MM.1S (cell line): ENCODE data around the gene DCPS.
"Not testable (repeated sequence)": the region's sequence is repeated elsewhere in the genome, so short reads cannot be mapped to it uniquely, and the experiment has no call there.

Experiments used
- EZH2 ChIP-seq: fragments of 300-600 bp; sonication (generic); optimal IDR thresholded peaks from 2 replicates; pipeline ENCODE3; 2017; ENCODE audit warnings: low read depth, mild to moderate bottlenecking, antibody characterized with exemption, low read length, mixed read lengths
- EZH2phosphoT487 ChIP-seq: fragments of 300-600 bp; sonication (generic); IDR thresholded peaks from 2 replicates; pipeline ENCODE4 v1.6.1; 2018; ENCODE audit warnings: antibody characterized with exemption, low read length
- TF ChIP-seq, protein P1 (sequence below): fragments of 300-600 bp; sonication (generic); IDR thresholded peaks from 2 replicates; pipeline ENCODE4 v1.5.1; 2016; ENCODE audit warnings: antibody characterized with exemption, low read length, mixed read lengths

DNA sequence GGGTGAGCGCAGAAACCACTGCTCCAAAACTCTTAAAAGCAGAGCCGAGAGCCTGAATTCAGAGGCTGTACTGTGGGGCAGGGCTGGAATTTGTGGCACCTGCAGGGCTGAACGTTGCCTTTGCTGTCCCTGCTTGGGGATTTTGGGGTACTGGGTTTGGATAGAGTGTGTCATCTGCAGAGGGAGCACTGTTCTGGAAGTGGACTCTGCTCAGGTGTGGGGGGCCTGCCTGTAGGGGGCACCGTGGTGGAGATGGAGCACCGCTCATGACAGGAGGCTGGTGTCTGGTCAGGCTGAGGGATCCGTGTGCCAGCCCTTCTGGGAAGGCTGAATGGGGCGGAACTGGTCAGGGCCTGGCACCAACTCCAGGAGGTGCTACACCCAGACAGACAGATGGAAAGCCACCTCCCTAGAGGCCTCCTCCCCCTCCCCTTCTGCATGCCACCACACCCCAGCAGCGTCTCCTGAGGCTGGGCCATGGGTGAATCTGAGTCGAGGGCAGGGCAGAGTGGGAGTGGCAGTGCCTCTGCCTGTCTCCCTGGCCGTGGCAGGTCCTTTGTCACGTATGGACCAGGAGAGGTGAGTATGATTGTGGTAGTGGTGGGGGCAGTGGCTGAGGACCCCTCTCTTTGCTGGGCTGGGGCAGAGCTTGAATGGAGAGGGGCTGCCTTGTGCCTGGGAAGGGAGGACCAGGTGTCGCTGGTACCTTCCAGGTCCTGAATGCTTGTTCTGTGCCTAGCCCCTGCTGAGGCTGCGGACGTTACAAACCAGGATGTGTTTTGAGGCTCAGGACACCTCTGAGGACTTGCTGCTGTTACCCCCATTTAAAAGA lies 63.2 kb downstream of the DCPS start:
- TF ChIP-seq EZH2, EZH2phosphoT487: not testable (repeated sequence)
- TF ChIP-seq, protein P1, sequence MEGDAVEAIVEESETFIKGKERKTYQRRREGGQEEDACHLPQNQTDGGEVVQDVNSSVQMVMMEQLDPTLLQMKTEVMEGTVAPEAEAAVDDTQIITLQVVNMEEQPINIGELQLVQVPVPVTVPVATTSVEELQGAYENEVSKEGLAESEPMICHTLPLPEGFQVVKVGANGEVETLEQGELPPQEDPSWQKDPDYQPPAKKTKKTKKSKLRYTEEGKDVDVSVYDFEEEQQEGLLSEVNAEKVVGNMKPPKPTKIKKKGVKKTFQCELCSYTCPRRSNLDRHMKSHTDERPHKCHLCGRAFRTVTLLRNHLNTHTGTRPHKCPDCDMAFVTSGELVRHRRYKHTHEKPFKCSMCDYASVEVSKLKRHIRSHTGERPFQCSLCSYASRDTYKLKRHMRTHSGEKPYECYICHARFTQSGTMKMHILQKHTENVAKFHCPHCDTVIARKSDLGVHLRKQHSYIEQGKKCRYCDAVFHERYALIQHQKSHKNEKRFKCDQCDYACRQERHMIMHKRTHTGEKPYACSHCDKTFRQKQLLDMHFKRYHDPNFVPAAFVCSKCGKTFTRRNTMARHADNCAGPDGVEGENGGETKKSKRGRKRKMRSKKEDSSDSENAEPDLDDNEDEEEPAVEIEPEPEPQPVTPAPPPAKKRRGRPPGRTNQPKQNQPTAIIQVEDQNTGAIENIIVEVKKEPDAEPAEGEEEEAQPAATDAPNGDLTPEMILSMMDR = not testable (repeated sequence)
